Measurements from ENCODE around the gene SLC16A11.
"Not testable (repeated sequence)": the region's sequence is repeated elsewhere in the genome, so short reads cannot be mapped to it uniquely, and the experiment has no call there.

SLC16A11 gene

GRCh38 chr17:7004398-7005253, 39.3 kb downstream of the SLC16A11 start:
- DNase-seq = peak; percentile 68

- DNase-seq = no peak
Measured at GRCh38 chr17:7003745-7004144, 40.1 kb downstream of the SLC16A11 start.

GRCh38 chr17:7002288-7003047, 41.4 kb downstream of the SLC16A11 start:
- no peak for DNase-seq

DNA sequence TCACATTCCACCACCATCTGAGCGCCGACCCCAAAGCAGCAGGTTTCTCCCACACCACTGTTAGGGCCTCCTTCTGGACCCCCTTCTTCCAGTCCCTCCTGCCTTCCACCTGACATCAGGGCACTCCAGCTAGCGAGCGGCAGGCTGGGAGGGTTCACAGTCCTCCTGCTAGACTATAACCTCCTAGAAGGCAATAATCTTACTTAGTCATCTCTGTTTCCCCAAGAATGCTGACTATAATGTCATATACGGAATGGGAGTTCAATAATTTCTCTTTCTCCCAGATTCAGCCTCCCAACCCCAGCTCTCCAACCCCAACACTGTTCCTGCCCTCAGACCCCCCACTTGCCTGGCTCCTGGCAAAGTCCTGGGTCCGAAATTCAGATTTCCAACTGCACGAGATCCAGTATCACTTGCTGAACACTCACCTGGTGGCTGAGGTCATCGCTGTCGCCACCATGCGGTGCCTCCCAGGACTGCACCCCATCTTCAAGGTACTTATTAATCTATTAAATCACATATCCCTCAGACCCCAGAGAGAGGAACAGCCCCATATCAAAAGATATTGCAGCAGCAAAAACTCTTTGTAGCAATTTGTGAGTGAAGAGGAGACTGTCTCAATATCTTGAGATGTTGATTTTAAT, 42.5 kb downstream of the SLC16A11 start:
- DNase-seq = no peak

DNA sequence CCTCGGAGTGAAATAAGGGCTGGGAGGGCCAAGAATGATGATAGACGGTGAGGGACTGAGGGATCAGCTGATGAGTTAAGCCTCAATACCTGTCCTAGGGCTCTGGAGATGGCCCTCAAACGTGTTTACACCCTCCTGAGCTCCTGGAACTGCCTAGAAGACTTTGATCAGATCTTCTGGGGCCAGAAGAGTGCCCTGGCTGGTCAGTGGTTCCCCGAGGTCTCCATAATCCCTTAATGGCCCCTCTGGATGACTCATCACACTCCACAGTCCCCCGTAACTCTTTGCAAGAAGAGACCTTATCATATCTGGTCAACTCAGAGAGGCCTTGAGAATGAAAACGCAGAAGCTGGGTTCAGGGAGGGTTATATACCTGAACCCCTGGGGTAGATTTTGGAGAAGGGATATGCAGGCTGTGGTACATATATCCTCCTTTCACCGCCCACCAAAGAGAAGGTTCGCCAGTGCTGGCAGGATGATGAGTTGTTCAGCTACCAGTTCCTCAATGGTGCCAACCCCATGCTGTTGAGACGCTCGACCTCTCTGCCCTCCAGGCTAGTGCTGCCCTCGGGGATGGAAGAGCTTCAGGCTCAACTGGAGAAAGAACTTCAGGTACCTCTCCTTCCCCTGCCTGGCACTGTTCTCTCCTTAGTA, 44.9 kb downstream of the SLC16A11 start:
- no peak for DNase-seq

DNA sequence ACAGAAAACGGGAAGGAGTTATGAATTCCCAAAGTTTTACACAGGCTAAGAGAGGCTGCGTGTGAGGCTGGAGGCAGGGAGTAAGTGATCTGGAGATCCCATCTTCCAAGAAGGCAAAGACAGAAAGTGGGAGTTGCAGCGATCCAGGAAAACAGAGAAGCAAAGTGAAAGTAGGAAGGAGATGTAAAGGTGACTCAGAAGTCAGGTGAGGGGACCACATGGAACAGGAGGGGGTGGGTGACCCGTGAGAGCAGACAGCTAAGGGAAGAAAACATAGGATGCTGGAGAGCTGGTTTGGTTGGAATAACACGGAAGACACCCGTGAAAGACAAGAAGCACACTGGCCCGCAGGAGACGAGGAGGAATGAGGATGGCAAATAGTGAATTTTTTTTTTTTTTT, 46.7 kb downstream of the SLC16A11 start:
- DNase-seq = no peak

- no peak for DNase-seq
Measured at GRCh38 chr17:6996256-6997011, 47.5 kb downstream of the SLC16A11 start.

DNA sequence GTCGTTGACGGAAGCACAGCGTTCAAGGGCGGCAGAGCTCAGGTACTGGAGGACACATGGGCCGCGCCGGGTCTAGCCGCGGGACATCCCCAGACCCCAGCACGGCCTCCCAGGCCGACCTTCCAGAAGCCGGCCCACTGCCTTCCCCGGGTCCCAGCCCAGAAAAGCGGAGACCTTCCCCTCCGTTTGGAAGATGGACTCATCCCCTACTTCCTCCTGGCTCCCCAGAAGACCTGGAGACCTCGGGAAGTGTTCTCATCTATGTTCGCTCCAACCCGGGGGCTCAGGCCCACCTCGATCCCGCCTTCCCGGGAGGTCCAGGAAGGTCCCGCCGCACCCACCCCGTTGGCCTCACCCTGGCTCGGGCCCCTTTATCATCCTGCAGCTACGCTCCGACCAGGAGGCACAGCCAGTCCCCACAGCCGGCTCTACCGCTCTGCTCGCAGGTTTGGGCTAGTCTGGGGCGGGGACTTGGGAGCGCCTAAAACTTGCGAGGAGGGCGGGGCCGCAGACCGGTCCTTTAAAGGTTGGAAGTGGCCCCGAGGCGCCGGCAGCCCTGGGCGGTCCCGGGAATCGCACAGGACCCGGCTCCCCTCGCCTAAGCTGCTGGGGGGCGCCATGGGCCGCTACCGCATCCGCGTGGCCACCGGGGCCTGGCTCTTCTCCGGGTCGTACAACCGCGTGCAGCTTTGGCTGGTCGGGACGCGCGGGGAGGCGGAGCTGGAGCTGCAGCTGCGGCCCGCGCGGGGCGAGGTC, 48.2 kb downstream of the SLC16A11 start, which contains the start of gene ALOX12:
Gene ALOX12 (plus strand): TSS at position 550 of the 756 bp plus-strand sequence. CDS start 69 bp downstream, at position 619.
- DNase-seq = no peak

- DNase-seq = no peak
Measured at GRCh38 chr17:6994666-6995256, 49.1 kb downstream of the SLC16A11 start.

- no peak for DNase-seq
Measured at GRCh38 chr17:6994118-6994598, 49.7 kb downstream of the SLC16A11 start.

DNA sequence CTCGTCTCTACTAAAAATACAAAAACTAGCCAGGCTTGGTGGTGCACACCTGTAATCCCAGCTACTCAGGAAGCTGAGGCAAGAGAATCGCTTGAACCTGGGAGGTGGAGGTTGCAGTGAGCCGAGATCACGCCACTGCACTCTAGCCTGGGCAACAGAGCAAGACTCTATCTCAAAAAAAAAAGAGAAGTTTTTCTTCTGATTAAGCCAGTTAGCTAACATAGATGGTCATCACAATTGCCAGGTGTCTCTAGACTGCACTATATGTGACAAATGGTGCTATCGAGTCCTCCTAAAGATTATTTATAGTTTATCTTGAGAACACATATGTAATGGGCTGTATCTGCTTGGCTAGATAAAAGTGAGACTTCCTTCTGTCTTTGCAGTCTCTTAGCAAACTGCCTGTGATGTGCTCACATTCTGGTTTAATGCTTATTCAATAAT, 50.3 kb downstream of the SLC16A11 start:
- not testable (repeated sequence) for DNase-seq
